PC-3 (cell line): Measurements from ENCODE around the gene ITCH.

Source experiments
- CTCF ChIP-seq: fragments of 300-600 bp; sonication (generic); conservative IDR thresholded peaks from 2 replicates; pipeline ENCODE4 v1.5.1; 2017; ENCODE audit warnings: antibody characterized with exemption, low read depth, mild to moderate bottlenecking, low read length
- EZH2phosphoT487 ChIP-seq: fragments of 300-600 bp; sonication (generic); IDR thresholded peaks from 2 replicates; pipeline ENCODE4 v1.6.1; 2018; ENCODE audit warnings: mild to moderate bottlenecking, antibody characterized with exemption, low read length, borderline replicate concordance

- TF ChIP-seq CTCF (no peak), EZH2phosphoT487 (no peak)
Observed at GRCh38 chr20:34363062-34363464, at the start of gene ITCH.
